HCT116 (cell line): ENCODE measurements around the gene C2orf81. TPM values are rescaled to one million over a fixed set of nuclear protein-coding genes. Genes with fewer than 3 reads are reported as not detected.
"Not testable (repeated sequence)": the region's sequence is repeated elsewhere in the genome, so short reads cannot be mapped to it uniquely, and the experiment has no call there.

ENCODE experiments used
- ATAC-seq: fragments of 200-7000 bp; cut with Tn5 transposase; 2 replicates; pipeline ENCODE4 v1.9.1; 2020; ENCODE audit warnings: mild to moderate bottlenecking, moderate library complexity
- BruUV-seq: library from RNA; stranded (reverse); fragments of 400-500 nt; replicated peaks from 2 replicates; lab custom pipeline; 2021; lab: Mats Ljungman, UMichigan
- CTCF ChIA-PET: fragments of 300-600 bp; sonication (Branson Sonifier 250); formaldehyde crosslinking; loops from one replicate; lab custom pipeline; 2021; ENCODE audit warnings: antibody characterized with exemption; lab: Charles Lee
- POLR2A ChIA-PET: fragments of 300-600, 350-600 bp; sonication (Branson Sonifier 250); formaldehyde crosslinking; loops from one replicate; lab custom pipeline; 2021; ENCODE audit warnings: antibody characterized with exemption; lab: Charles Lee
- RAD21 ChIA-PET, 2 experiments: fragments of 300-600 bp; sonication (Branson Sonifier 250); formaldehyde crosslinking; loops; one replicate each; lab custom pipeline; 2023; ENCODE audit warnings: low total read pairs in 2 of 2; ENCODE audit not compliant: uncharacterized antibody in 2 of 2, unreplicated experiment in 2 of 2, low non-redundant PET in 1 of 2; lab: Charles Lee
- DNase-seq: peaks from one replicate; pipeline ENCODE4 v3.0.0-alpha.2; 2010; ENCODE audit warnings: low read depth, low spot score
- H2AFZ ChIP-seq: fragments of 200-600 bp; shearing (Covaris generic), sonication (generic); 2 replicates; pipeline ENCODE4 v1.6.1; 2017; ENCODE audit warnings: low read depth, mixed run types, mixed read lengths, antibody characterized with exemption, low read length; ENCODE audit not compliant: poor library complexity, severe bottlenecking
- H3K27ac ChIP-seq: 2 replicates; pipeline ENCODE4 v1.5.1; 2012; ENCODE audit warnings: low read depth, low read length
- H3K27me3 ChIP-seq: fragments of 200-600 bp; sonication (generic); 2 replicates; pipeline ENCODE4 v1.6.1; 2016; ENCODE audit warnings: mixed run types, low read length, mixed read lengths; ENCODE audit not compliant: insufficient read depth
- H3K36me3 ChIP-seq, 2 experiments: fragments of 200-500 bp in 1 of 2; fragments of 200-600 bp in 1 of 2; sonication (Bioruptor generic) in 1 of 2; sonication (generic) in 1 of 2; 2 replicates each; pipeline versions ENCODE4 v1.5.1 to v1.6.1; 2014 to 2016; ENCODE audit warnings: low read length in 2 of 2, inconsistent platforms in 1 of 2, mixed read lengths in 1 of 2, mixed run types in 1 of 2; ENCODE audit not compliant: insufficient read depth in 2 of 2, control insufficient read depth in 1 of 2
- H3K4me1 ChIP-seq, 2 experiments: fragments of 200-600 bp in 1 of 2; sonication (generic) in 1 of 2; 2 replicates each; pipeline versions ENCODE4 v1.5.1 to v1.6.1; 2012 to 2017; ENCODE audit warnings: low read length in 2 of 2, inconsistent platforms in 1 of 2, mild to moderate bottlenecking in 1 of 2, mixed read lengths in 1 of 2, mixed run types in 1 of 2, moderate library complexity in 1 of 2; ENCODE audit not compliant: insufficient read depth in 2 of 2, control insufficient read depth in 1 of 2
- H3K4me2 ChIP-seq: fragments of 200-600 bp; sonication (generic); 2 replicates; pipeline ENCODE4 v1.6.1; 2017; ENCODE audit warnings: mixed run types, low read length, mixed read lengths
- H3K4me3 ChIP-seq, 2 experiments: fragments of 200-600 bp in 1 of 2; sonication (generic) in 1 of 2; replicated peaks in 1 of 2; 2 replicates each; pipeline ENCODE4 v1.5.1; 2011 to 2016; ENCODE audit warnings: low read length in 2 of 2, control low read depth in 1 of 2, low read depth in 1 of 2, mild to moderate bottlenecking in 1 of 2, mixed read lengths in 1 of 2, mixed run types in 1 of 2
- H3K79me2 ChIP-seq: fragments of 200-600 bp; sonication (generic); 2 replicates; pipeline ENCODE4 v1.6.1; 2017; ENCODE audit warnings: mild to moderate bottlenecking, mixed run types, low read length, moderate library complexity, mixed read lengths; ENCODE audit not compliant: insufficient read depth
- H3K9ac ChIP-seq: fragments of 200-600 bp; sonication (generic); 2 replicates; pipeline ENCODE4 v1.6.1; 2016; ENCODE audit warnings: low read length, mixed read lengths
- H3K9me2 ChIP-seq: fragments of 200-600 bp; sonication (generic), shearing (Covaris generic); 2 replicates; pipeline ENCODE4 v1.6.1; 2017; ENCODE audit warnings: mixed run types, mild to moderate bottlenecking, moderate library complexity; ENCODE audit not compliant: insufficient read depth
- H3K9me3 ChIP-seq, 2 experiments: fragments of 200-500 bp in 1 of 2; fragments of 200-600 bp in 1 of 2; sonication (Bioruptor generic) in 1 of 2; sonication (generic) in 1 of 2; 2 replicates each; pipeline ENCODE4 v1.6.1; 2014 to 2017; ENCODE audit warnings: low read length in 2 of 2, mixed read lengths in 2 of 2, inconsistent platforms in 1 of 2, low read depth in 1 of 2, mild to moderate bottlenecking in 1 of 2, mixed run types in 1 of 2, moderate library complexity in 1 of 2; ENCODE audit not compliant: control insufficient read depth in 1 of 2, insufficient read depth in 1 of 2
- H4K20me1 ChIP-seq: fragments of 200-600 bp; sonication (generic), shearing (Covaris generic); 2 replicates; pipeline ENCODE4 v1.6.1; 2017; ENCODE audit warnings: mixed run types, mild to moderate bottlenecking, moderate library complexity; ENCODE audit not compliant: insufficient read depth
- CTCF ChIP-seq, 3 experiments: fragments of 200-600 bp in 1 of 3; sonication (generic) in 1 of 3; IDR thresholded peaks in 2 of 3; conservative IDR thresholded peaks in 1 of 3; 2 replicates each; pipeline ENCODE4 v1.5.1; 2012 to 2017; ENCODE audit warnings: low read depth in 2 of 3, low read length in 2 of 3, antibody characterized with exemption in 1 of 3, borderline replicate concordance in 1 of 3, control low read depth in 1 of 3, mild to moderate bottlenecking in 1 of 3, mixed read lengths in 1 of 3, mixed run types in 1 of 3, moderate library complexity in 1 of 3; ENCODE audit not compliant: insufficient read depth in 1 of 3
- EGR1 ChIP-seq: IDR thresholded peaks from 2 replicates; pipeline ENCODE4 v1.6.1; 2012; ENCODE audit warnings: low read depth
- POLR2A ChIP-seq: IDR thresholded peaks from 2 replicates; pipeline ENCODE4 v1.7.0; 2011; ENCODE audit warnings: borderline replicate concordance; ENCODE audit not compliant: insufficient read depth, insufficient read length; ENCODE audit errors: extremely low read depth
- intact Hi-C: fragments of 100-400 bp; cut with micrococcal nuclease; formaldehyde crosslinking; loops from 2 replicates; pipeline ENCODE4 v1.10.0; 2022
- total RNA-seq: library from RNA; stranded (reverse); gene quantifications from one replicate; pipeline ENCODE4 v1.2.1, GENCODE V29; 2021; ENCODE audit not compliant: unreplicated experiment

C2orf81 gene
- total RNA-seq, 1 experiment from 2014 or later, result 6.5 TPM

DNA sequence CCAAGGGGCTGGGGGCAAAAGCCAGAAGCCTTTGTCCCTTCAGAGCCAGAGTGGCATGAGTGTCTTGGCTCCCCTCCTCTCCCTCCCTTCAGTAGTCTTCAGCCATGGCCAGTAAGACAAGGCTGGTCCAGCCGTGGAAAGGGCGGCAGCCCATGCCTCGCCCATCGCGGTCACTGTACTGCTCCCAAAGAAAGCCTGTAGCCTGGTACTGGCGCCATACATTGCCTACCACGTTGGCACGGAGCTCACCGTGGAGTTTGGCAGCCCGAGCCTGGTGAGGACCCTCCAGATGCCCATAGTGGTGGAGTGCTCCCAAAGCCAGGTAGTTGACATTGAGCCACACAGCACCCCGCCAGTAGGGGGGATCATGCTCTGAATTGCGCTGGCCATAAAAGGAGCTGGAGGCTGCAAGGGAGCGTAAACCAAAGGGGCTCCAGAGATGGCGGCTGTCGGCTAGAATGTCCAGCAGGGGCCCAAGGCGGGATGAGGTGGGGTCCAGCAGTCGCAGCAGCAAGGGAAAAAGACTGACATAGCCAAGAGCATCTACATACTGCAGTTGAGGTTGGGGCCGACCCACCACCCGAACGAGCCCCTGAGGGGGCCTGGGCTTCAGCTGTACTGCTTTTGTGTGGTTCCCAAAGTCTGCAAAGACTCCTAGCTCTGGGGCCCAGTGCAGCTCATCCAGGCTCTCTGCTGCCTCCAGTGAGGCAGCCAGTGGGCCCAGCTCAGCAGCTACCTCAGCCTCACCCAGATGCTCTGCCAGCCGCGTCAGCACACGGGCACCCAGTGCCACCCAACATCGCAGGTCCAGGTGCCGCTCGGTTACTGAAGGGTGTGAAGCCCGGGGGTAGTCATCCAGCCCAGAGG lies 40.0 kb upstream of the C2orf81 start:
- Histone ChIP-seq H3K79me2 (peaks cover 27% of the 10 kb centered on the region), H3K4me2 (no peak overlapping the region), H3K9me2 (no peaks in the 10 kb centered on the region), H3K4me1 (peaks cover 5 to 34% of the 10 kb centered on the region in 2 experiments), H2AFZ (no peak overlapping the region), H3K36me3 (peaks cover 6 to 19% of the 10 kb centered on the region in 2 experiments; a peak in 2 of 4 replicates), H3K9ac (no peak overlapping the region), H3K27me3 (no peaks in the 10 kb centered on the region), H3K4me3 (no peak overlapping the region), H3K27ac (no peak overlapping the region), H3K9me3 (no peaks in the 10 kb centered on the region), H4K20me1 (no peaks in the 10 kb centered on the region)
- POLR2A ChIA-PET, result no interaction called here
- ATAC-seq (no peak), DNase-seq (no peak)
- intact Hi-C loops, result no loop called here
- TF ChIP-seq EGR1 (no peak), CTCF (IDR thresholded peaks at IDR 0.05 in 2 of 3, conservative IDR thresholded peaks at IDR 0.05 in 1 of 3; ENCODE audit: borderline replicate concordance in 1 of 3, insufficient read depth in 1 of 3, low read depth in 2 of 3, low read length in 2 of 3) (peak in 2 of 3 experiments; percentile 43 to 50; a peak in 4 of 6 replicates)
- CTCF ChIA-PET, result interaction anchor here (1.3 kb wide), 1 partner anchor 71 kb away, joined by 5 read pairs; no protein-coding TSS in a partner anchor
- no TSS peak for BruUV-seq
- RAD21 ChIA-PET, result no interaction called here

GRCh38 chr2:74460187-74460586 lies 38.8 kb upstream of the C2orf81 start:
- POLR2A ChIA-PET, result interaction anchor here (1.6 kb wide), 1 partner anchor 20 kb away, joined by 4 read pairs; no protein-coding TSS in a partner anchor
- H3K9me2 ChIP-seq, H3K9ac ChIP-seq, H4K20me1 ChIP-seq, DNase-seq, H3K4me2 ChIP-seq, CTCF ChIA-PET, H3K4me3 ChIP-seq, H3K9me3 ChIP-seq, BruUV-seq, RAD21 ChIA-PET, intact Hi-C loops, H3K27ac ChIP-seq, ATAC-seq, H3K27me3 ChIP-seq, H2AFZ ChIP-seq: not testable (repeated sequence)
- Histone ChIP-seq H3K79me2 (peaks cover 29% of the 10 kb centered on the region), H3K36me3 (peaks cover 6 to 19% of the 10 kb centered on the region in 2 experiments; a peak in 2 of 4 replicates), H3K4me1 (peaks cover 12 to 41% of the 10 kb centered on the region in 2 experiments)
- TF ChIP-seq POLR2A, result peak; percentile 34
